Measurements from ENCODE around the gene FRMPD1. TPM values are rescaled to one million over a fixed set of nuclear protein-coding genes. Genes with fewer than 3 reads are reported as not detected.
"Not testable (repeated sequence)": the region's sequence is repeated elsewhere in the genome, so short reads cannot be mapped to it uniquely, and the experiment has no call there.

Gene FRMPD1
- 0.01 TPM for polyA plus RNA-seq (2013, experiment 1 of 2)
- polyA plus RNA-seq (2013, experiment 2 of 2), result 0.01 TPM

DNA sequence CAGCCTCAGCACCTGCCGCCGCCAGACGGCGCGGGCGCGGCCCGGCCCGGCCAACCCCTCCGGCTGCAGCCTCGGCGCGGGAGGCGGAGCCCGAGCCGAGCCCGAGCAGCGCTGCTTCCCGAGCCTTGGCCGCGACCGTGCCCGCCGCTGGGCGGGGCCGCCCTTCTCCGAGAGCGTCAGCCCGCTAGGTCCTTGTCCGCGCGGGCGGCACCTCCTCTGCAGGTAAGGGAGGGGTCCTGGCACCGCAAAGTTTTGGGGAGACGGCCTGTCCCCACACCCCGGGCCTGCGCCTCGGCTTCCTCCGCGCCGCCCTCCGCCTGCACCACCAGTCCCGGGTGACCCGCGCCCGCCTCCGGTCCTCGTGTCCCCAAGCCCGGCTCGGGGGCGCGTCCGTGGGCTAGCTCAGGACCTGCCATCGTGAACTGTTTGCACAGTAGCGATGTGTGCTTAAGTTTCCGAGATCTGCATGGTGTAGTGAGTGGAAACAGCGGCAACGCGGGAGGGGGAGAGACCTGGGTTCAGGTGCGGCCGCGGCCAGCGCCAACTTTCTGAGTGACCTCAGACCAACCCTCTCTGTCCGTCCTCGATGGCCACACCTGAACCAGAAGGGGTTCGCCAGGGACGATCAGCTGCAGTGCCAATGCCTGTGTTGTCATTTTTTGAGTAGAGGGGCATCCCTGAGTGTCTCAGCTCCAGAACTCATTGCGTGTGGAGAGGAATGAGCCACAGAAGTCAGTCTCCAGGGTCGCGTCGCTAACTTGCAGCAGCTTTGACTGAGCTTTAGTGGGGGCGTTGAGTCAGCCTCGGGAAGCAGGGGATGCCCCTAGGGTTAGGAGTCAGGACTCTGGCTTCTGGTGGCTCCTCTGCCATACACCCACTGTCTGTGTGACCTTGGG is at the start of gene FRMPD1:
Gene FRMPD1, plus strand, starts transcription at position 82 of the 896 bp plus-strand sequence. CDS start 41,688 bp downstream, outside the sequence.
- peaks cover 15 to 88% (median 59%) of the 10 kb centered on the region in 3 experiments for H3K27me3 ChIP-seq (ENCODE audit: control insufficient read depth in 3 of 3, insufficient read depth in 3 of 3, low read depth in 1 of 3, low read length in 3 of 3)

DNA sequence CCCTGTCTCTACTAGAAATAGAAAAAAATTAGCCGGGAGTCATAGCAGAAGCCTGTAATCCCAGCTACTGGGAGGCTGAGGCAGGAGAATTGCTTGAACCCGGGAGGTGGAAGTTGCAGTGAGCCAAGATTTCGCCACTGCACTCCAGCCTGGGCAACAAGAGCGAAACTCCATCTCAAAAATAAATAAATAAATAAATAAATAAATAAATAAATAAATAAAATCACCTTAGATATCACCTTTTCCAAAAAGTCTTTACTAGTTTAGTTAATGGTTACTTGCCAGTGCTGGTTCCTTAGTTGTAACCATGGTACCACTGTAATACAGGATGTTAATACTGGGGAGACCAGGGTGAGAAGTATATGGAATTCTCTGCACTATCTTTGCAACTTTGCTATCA is 48.7 kb upstream of the FRMPD1 start:
- H3K4me3 ChIP-seq (ENCODE audit: low read length in 2 of 2); H3K18ac ChIP-seq (ENCODE audit: low read length); H3K4me2 ChIP-seq (ENCODE audit: insufficient read depth, low read length, poor library complexity, severe bottlenecking); H3K4me1 ChIP-seq (ENCODE audit: control insufficient read depth in 2 of 2, insufficient read depth in 1 of 2, low read depth in 1 of 2, low read length in 2 of 2); H4K91ac ChIP-seq (ENCODE audit: low read depth, low read length, poor library complexity); H3K36me3 ChIP-seq (replicated peaks in 1 of 2; ENCODE audit: control insufficient read depth in 2 of 2, insufficient read depth in 2 of 2, low read length in 2 of 2); H3K27ac ChIP-seq (replicated peaks; ENCODE audit: low read length); H2AK5ac ChIP-seq (ENCODE audit: low read depth, low read length); H4K8ac ChIP-seq (ENCODE audit: low read depth, low read length); H3K79me1 ChIP-seq (ENCODE audit: low read depth, low read length); H2BK120ac ChIP-seq (ENCODE audit: low read depth, low read length); H3K9me3 ChIP-seq (replicated peaks in 1 of 2; ENCODE audit: control insufficient read depth in 2 of 2, insufficient read depth in 1 of 2, low read depth in 1 of 2, low read length in 2 of 2); H3K23ac ChIP-seq (ENCODE audit: low read depth, low read length, poor library complexity); DNase-seq (ENCODE audit: low spot score); H2AFZ ChIP-seq (ENCODE audit: low read length); H3K9ac ChIP-seq (ENCODE audit: low read depth, low read length, poor library complexity); H2BK5ac ChIP-seq (ENCODE audit: low read length); H3K14ac ChIP-seq (ENCODE audit: low read length); H2BK15ac ChIP-seq (ENCODE audit: low read length); H3K4ac ChIP-seq (ENCODE audit: low read length); H2BK12ac ChIP-seq (ENCODE audit: low read length): not testable (repeated sequence)
- WGBS, 2 donors (ENCODE audit: extremely low coverage in 2 of 2, insufficient read length in 2 of 2, insufficient replicate concordance in 1 of 2), result no CpG with 5 or more reads among the region's 4 CpGs
- peaks cover 0 to 24% (median 0%) of the 10 kb centered on the region in 3 experiments for H3K27me3 ChIP-seq (ENCODE audit: control insufficient read depth in 3 of 3, insufficient read depth in 3 of 3, low read depth in 1 of 3, low read length in 3 of 3)

More for the DNA sequence above, at the start of gene FRMPD1:
- H2BK12ac ChIP-seq (ENCODE audit: low read length), result no peak within 1 kb of the TSS
- peak within 1 kb of the TSS; percentile 16 for H2BK15ac ChIP-seq (ENCODE audit: low read length)
- peak within 1 kb of the TSS; percentile 82 for H3K9ac ChIP-seq (ENCODE audit: low read depth, low read length, poor library complexity)
- H4K91ac ChIP-seq (ENCODE audit: low read depth, low read length, poor library complexity), result no peak within 1 kb of the TSS
- H3K79me1 ChIP-seq (ENCODE audit: low read depth, low read length), result no peaks in the 10 kb centered on the region
- peaks cover 6 to 8% of the 10 kb centered on the region in 2 donors for H3K4me1 ChIP-seq (ENCODE audit: control insufficient read depth in 2 of 2, insufficient read depth in 1 of 2, low read depth in 1 of 2, low read length in 2 of 2)
- peaks cover 0 to 4% of the 10 kb centered on the region in 2 donors for H3K9me3 ChIP-seq (replicated peaks in 1 of 2; ENCODE audit: control insufficient read depth in 2 of 2, insufficient read depth in 1 of 2, low read depth in 1 of 2, low read length in 2 of 2)
- H2AFZ ChIP-seq (ENCODE audit: low read length), result peak within 1 kb of the TSS; percentile 93
- peak within 1 kb of the TSS; percentile 48 to 80 for H3K4me3 ChIP-seq (ENCODE audit: low read length in 2 of 2)
- H3K27ac ChIP-seq (replicated peaks; ENCODE audit: low read length), result no peak within 1 kb of the TSS
- no peaks in the 10 kb centered on the region for H3K36me3 ChIP-seq (replicated peaks in 1 of 2; ENCODE audit: control insufficient read depth in 2 of 2, insufficient read depth in 2 of 2, low read length in 2 of 2)
- WGBS, 2 donors (ENCODE audit: extremely low coverage in 2 of 2, insufficient read length in 2 of 2, insufficient replicate concordance in 1 of 2), result no CpG with 5 or more reads among the region's 73 CpGs
- H3K4ac ChIP-seq (ENCODE audit: low read length), result peak within 1 kb of the TSS; percentile 59
- peak within 1 kb of the TSS; percentile 99 for H3K4me2 ChIP-seq (ENCODE audit: insufficient read depth, low read length, poor library complexity, severe bottlenecking)
- H3K18ac ChIP-seq (ENCODE audit: low read length), result peak within 1 kb of the TSS; percentile 90
- no peak within 1 kb of the TSS for H2BK5ac ChIP-seq (ENCODE audit: low read length)
- H3K14ac ChIP-seq (ENCODE audit: low read length), result peak within 1 kb of the TSS; percentile 75
- DNase-seq (ENCODE audit: low spot score), result no peak
- H2BK120ac ChIP-seq (ENCODE audit: low read depth, low read length), result no peak within 1 kb of the TSS
- H3K23ac ChIP-seq (ENCODE audit: low read depth, low read length, poor library complexity), result peak within 1 kb of the TSS; percentile 82
- peak within 1 kb of the TSS; percentile 74 for H2AK5ac ChIP-seq (ENCODE audit: low read depth, low read length)
- no peak within 1 kb of the TSS for H4K8ac ChIP-seq (ENCODE audit: low read depth, low read length)

DNA sequence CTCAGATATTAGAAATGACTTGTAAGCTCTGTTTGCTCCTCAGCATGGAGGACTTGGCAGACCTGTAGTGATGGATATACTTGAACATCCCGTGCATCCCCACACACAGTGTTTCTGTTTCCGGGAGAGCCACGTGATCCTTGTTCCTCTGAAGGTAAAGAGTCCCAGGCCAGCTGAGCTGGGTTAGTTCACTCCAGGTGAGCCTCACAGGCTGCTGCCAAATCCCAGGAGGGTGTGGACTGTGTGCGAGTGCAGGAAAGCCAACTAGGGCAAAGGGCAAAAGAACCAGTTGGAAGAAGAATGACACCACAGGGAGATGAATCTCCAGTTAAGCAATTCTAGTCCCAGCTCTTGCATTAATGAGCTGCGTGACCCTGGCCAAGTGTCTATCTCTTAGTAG is 47.9 kb upstream of the FRMPD1 start:
- Histone ChIP-seq H4K8ac (ENCODE audit: low read depth, low read length) (no peak overlapping the region), H2BK120ac (ENCODE audit: low read depth, low read length) (no peak overlapping the region), H3K4me2 (ENCODE audit: insufficient read depth, low read length, poor library complexity, severe bottlenecking) (no peak overlapping the region), H2BK12ac (ENCODE audit: low read length) (no peak overlapping the region), H3K14ac (ENCODE audit: low read length) (no peak overlapping the region), H3K9me3 (replicated peaks in 1 of 2; ENCODE audit: control insufficient read depth in 2 of 2, insufficient read depth in 1 of 2, low read depth in 1 of 2, low read length in 2 of 2) (no peaks in the 10 kb centered on the region), H3K4ac (ENCODE audit: low read length) (no peak overlapping the region), H3K9ac (ENCODE audit: low read depth, low read length, poor library complexity) (no peak overlapping the region), H4K91ac (ENCODE audit: low read depth, low read length, poor library complexity) (no peak overlapping the region), H3K23ac (ENCODE audit: low read depth, low read length, poor library complexity) (no peak overlapping the region), H2BK5ac (ENCODE audit: low read length) (no peak overlapping the region), H3K79me1 (ENCODE audit: low read depth, low read length) (no peaks in the 10 kb centered on the region), H3K36me3 (replicated peaks in 1 of 2; ENCODE audit: control insufficient read depth in 2 of 2, insufficient read depth in 2 of 2, low read length in 2 of 2) (no peaks in the 10 kb centered on the region), H3K27me3 (ENCODE audit: control insufficient read depth in 3 of 3, insufficient read depth in 3 of 3, low read depth in 1 of 3, low read length in 3 of 3) (peaks cover 0 to 30% (median 0%) of the 10 kb centered on the region in 3 experiments), H2BK15ac (ENCODE audit: low read length) (no peak overlapping the region), H3K4me1 (ENCODE audit: control insufficient read depth in 2 of 2, insufficient read depth in 1 of 2, low read depth in 1 of 2, low read length in 2 of 2) (no peaks in the 10 kb centered on the region), H2AFZ (ENCODE audit: low read length) (no peak overlapping the region), H3K4me3 (ENCODE audit: low read length in 2 of 2) (no peak overlapping the region), H2AK5ac (ENCODE audit: low read depth, low read length) (no peak overlapping the region), H3K18ac (ENCODE audit: low read length) (no peak overlapping the region), H3K27ac (replicated peaks; ENCODE audit: low read length) (no peak overlapping the region)
- no CpG with 5 or more reads among the region's 5 CpGs for WGBS, 2 donors (ENCODE audit: extremely low coverage in 2 of 2, insufficient read length in 2 of 2, insufficient replicate concordance in 1 of 2)
- DNase-seq (ENCODE audit: low spot score), result no peak

GRCh38 chr9:37604296-37604695 is 46.5 kb upstream of the FRMPD1 start:
- Histone ChIP-seq H3K36me3 (replicated peaks in 1 of 2; ENCODE audit: control insufficient read depth in 2 of 2, insufficient read depth in 2 of 2, low read length in 2 of 2) (no peaks in the 10 kb centered on the region), H3K9me3 (replicated peaks in 1 of 2; ENCODE audit: control insufficient read depth in 2 of 2, insufficient read depth in 1 of 2, low read depth in 1 of 2, low read length in 2 of 2) (no peaks in the 10 kb centered on the region), H2AFZ (ENCODE audit: low read length) (no peak overlapping the region), H3K18ac (ENCODE audit: low read length) (no peak overlapping the region), H3K4me2 (ENCODE audit: insufficient read depth, low read length, poor library complexity, severe bottlenecking) (no peak overlapping the region), H3K79me1 (ENCODE audit: low read depth, low read length) (no peaks in the 10 kb centered on the region), H3K14ac (ENCODE audit: low read length) (no peak overlapping the region), H3K4me3 (ENCODE audit: low read length in 2 of 2) (no peak overlapping the region), H3K23ac (ENCODE audit: low read depth, low read length, poor library complexity) (no peak overlapping the region), H2BK120ac (ENCODE audit: low read depth, low read length) (no peak overlapping the region), H2BK5ac (ENCODE audit: low read length) (no peak overlapping the region), H4K8ac (ENCODE audit: low read depth, low read length) (no peak overlapping the region), H3K4me1 (ENCODE audit: control insufficient read depth in 2 of 2, insufficient read depth in 1 of 2, low read depth in 1 of 2, low read length in 2 of 2) (no peaks in the 10 kb centered on the region), H3K4ac (ENCODE audit: low read length) (no peak overlapping the region), H2BK15ac (ENCODE audit: low read length) (no peak overlapping the region), H4K91ac (ENCODE audit: low read depth, low read length, poor library complexity) (no peak overlapping the region), H2BK12ac (ENCODE audit: low read length) (no peak overlapping the region), H3K9ac (ENCODE audit: low read depth, low read length, poor library complexity) (no peak overlapping the region), H3K27me3 (ENCODE audit: control insufficient read depth in 3 of 3, insufficient read depth in 3 of 3, low read depth in 1 of 3, low read length in 3 of 3) (peaks cover 0 to 33% (median 0%) of the 10 kb centered on the region in 3 experiments), H3K27ac (replicated peaks; ENCODE audit: low read length) (no peak overlapping the region), H2AK5ac (ENCODE audit: low read depth, low read length) (no peak overlapping the region)
- DNase-seq (ENCODE audit: low spot score), result no peak
- no CpG with 5 or more reads among the region's 1 CpG for WGBS, 2 donors (ENCODE audit: extremely low coverage in 2 of 2, insufficient read length in 2 of 2, insufficient replicate concordance in 1 of 2)

Data from neuronal stem cell (in vitro differentiated cells).